ENCODE measurements around the gene POLR1D.

Gene POLR1D

GRCh38 chr13:27621366-27622101, at the start of gene POLR1D:
Gene POLR1D, plus strand, starts transcription at chr13:27621892. Its CDS starts 92 bp downstream, at chr13:27621984.
- DNase-seq: peak; percentile 87 to 88

- DNase-seq: no peak
These were observed 49.3 kb upstream of the POLR1D start for GRCh38 chr13:27572234-27572901.

DNA sequence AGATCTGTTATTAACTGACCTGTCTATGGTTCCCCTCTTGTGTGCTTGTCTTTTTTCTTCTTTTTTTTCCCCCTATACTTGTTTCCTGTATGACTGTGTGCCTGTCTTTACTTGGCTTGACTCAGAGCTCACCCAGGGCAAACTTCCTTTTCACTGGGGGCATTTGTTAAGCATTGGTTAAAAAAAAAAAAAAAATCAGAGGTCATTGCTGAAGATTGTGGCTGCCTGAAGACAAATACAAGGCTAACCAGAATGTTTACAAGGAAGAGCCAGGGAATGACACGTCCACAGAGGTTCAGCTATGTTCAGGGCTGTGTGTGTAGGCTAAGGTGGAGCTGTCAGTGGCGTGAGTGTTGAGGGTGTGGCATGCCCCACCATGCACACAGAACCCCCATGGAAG, 48.4 kb upstream of the POLR1D start:
- DNase-seq: no peak

DNA sequence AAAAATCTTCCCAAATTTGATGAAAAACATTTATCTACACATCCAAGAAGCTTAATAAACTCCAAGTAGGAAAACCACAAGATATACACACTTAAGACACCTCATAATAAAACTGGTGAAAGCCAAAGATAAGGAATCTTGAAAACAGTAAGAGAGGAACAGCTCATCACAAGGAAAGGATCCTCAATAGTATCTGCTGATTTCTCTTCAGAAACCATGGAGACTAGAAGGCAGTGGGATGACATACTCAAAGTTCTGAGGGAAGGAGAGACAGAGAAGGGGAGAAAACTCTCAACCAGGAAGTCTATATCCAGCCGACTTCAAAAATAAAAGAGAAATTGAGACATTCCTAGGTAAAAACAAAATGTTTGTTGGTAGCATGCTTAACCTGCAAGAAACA, 47.0 kb upstream of the POLR1D start:
- DNase-seq: no peak

DNA sequence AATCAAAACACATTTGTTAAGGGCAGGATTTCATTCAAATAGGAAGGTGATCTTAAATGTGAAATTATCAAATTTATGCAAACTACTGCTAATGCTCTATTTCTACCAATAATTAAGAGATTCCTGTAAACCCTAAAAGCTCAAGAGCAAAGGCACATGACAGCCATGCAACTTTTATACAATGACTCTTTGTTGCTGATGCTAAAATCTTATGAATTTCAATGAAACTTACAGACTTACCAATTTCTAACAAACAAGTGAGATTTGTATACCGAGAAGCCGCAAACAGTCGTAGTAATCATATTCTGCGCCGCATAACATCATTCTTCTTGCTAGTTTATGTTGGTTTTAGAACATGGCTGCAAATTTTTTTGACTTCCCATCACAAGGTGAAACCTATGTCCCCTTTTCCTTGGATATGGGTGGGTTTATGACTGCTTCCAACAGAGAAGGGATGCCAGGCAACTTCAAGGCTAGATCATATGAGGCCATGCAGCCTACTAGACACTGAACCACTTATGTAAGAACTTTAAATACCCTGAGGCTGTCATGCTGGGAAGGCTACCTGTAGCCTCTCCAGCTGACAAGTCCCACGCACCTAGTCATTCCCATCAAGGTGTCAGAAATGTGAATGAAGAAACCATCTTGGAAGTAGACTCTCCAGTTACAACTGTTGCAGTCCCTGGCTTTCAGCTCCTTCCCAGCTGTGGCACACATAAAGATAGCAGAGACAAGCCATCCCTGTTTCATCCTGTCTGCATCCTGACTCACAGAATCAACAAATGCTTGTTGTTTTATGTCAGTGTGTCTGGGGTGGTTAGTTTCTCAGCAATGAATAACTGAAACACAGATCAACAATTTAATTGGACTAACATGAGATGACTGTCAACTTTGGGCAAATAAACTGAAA, 43.3 kb upstream of the POLR1D start:
- DNase-seq: no peak

DNA sequence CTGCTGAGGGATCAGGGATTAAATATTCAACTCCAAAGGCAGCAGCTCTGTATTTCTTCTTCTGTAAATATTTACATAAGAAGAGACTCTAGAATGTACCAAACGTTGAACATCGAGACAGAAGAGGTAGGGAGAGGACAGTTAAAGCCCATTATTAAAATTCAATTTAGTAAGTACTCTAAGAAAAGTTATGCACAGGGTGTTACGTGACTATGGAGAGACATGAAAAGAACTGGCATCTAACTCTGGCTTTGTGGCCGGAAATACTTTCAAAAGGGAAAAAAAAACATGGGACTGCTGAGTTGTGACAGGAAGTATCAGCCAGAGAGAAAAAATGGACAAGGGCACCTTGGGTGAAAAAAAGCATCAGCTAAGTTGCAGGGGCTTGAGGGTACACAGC, 38.0 kb upstream of the POLR1D start:
- DNase-seq: no peak

GRCh38 chr13:27587095-27587746, 34.5 kb upstream of the POLR1D start:
- no peak for DNase-seq

- DNase-seq: no peak
These were observed 33.3 kb upstream of the POLR1D start for GRCh38 chr13:27588405-27588804.

- DNase-seq: no peak
These were observed 28.8 kb upstream of the POLR1D start for GRCh38 chr13:27592865-27593264.

GRCh38 chr13:27593267-27593666, 28.4 kb upstream of the POLR1D start:
- no peak for DNase-seq

DNA sequence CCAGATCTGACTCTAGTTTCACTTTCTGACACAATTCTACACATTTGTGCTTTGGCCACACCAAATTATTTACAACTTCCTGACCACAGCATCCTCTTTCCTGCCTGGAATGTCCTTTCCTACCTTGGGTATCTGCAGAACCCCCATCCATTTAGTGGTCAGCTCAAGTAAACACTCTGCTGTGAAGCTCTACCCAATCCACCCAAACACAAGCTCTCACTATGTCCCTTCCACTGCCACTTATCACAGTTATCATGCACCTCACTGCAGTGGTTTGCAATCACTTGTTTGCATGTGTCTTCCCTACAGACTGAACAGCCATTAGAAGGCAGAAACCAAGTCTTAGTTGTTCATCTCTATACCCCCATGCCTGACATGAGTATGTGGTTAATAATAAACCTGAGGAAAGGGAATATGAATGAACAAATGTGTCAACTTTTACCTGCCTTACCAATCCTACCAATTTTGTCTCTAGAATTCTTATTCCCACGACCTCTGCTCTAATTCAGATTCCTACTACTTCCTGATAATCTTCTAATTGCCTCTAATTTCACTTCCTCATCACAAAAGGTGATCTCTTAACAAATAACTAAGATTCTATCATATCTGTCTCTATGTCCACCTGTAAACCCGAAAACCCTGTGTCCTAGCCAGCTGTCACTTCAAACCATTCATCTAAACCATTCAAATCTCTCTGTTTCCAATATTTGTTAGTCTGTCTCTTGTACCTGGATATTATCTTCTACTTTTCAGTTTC, 26.5 kb upstream of the POLR1D start:
- DNase-seq: no peak

DNA sequence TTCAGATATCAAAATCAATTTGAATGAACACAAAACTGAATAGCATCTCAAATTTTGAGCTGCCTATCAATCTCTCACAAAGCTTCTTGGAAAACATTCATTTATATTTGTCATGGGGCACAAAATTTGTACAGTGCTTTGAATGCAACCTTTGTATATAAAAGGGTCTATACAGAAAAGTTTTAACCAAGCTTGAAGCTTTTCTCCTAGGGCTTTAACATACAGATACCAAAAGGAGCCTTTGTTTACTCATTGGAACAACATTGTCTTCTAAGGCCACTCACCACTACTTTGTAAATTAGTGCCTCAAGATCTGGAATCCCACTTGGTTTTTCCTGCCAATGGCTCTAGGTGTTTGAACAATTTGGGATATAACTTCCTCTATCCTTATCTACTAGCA, 22.6 kb upstream of the POLR1D start:
- DNase-seq: no peak

DNA sequence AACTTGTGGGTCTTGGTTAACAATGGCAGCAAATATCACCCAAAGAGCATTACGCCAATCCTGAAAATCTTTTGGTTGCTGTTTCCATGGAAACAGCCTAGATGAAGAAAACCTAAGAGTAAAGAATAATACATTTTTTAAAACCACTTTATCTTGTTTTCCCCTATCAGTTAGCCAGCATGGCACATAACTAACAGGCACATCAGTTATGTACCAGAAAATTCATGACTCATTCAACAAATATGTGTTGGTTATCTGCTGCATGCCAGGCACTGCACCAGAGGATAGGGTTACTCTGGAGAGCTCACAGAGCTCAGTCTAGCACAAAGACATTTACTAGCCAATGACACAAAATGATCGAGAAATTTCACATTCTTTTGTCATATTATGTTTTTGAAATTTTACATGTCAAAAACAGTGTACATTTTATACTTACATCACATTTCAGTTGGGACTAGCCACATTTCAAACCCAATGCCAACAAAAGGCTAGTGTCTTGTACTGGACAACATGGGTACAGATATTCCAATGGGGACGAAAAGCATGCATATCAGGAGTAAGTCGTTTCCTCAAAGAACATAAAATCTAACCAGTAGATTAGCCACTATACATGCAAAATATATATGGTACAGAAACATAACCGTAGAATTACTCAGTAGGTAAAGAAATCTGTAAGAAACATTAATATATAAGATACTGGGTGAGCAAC, 21.7 kb upstream of the POLR1D start:
- DNase-seq: no peak

DNA sequence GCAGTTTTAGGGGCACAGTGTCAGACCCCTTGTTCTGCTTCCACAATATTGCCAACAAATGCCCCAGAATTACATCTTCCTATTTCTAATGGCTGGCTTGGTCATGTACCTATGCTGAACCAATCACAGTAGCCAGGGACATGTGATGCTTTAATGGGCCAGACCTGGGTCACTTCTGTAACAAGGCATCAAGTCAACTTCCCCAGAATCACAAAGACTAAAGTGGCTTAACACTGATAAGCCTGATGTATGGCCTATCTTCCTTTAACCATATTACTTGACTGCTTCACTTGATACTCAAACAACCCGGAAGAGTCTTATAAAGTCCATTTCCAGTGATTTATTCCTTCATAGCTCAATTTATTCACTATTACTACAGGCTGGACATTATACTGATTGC, 21.0 kb upstream of the POLR1D start:
- no peak for DNase-seq

DNA sequence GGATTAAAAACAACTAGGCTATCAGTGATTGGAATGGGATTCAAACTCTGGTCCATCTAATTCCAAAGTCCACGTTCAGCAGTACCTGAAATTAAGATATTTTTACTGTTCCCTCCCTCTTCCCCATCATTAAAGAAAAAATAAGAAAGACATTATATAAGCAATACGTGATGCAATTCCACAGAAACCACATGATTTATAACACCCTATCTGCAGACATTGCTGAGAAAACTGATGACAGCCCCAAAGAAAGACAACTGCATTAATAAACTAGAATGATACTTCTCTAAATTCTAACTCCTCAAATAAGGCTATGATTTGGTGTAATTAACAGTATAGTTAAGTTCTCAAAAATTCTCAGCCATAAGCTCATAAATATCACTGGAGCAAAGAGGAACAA, 20.5 kb upstream of the POLR1D start:
- DNase-seq: no peak

GRCh38 chr13:27601803-27602202, 19.9 kb upstream of the POLR1D start:
- DNase-seq: no peak

DNA sequence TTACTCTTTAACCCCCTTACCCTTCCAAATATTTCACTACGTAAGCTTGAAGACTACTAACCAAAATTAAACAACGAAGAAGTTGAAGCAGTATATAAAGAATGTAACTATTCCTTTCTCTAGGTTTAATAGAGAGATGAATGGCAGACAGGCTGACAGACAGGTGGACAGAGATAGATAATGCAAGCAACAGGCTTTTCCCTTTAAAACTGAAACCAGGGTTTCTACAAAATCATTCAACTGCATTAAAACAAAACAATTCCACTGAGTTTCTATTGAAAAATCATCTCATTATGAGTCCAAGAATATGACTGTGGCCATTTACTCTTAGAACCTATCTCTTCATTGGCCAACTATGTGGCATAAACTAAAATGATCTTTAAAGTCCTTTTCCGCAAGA, 16.6 kb upstream of the POLR1D start:
- no peak for DNase-seq

DNA sequence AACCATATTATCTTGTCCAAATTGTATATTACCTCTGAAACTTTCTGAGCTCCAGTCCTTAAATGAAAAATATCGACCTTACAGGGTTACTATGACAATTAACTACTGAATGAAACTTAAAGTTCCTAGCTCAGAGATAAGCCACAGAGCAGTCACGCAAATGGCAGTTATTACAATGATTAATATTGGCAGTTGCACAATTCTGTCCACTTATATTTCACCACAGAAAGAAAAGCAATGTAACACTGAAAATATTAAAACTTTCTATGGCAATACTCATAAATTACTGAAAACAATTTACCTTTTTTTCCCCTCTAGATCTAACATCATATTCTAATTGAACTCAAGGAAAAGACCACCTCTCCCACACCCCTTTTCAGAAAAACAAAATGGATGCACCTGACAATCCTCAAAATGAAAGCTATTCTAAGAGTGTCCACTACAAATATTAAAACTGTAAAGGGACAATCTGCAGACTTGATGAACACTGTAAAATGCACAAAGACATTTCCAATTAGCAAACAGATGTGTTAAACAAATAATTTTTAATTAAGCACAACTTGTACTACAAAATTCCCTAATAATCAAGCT, 16.0 kb upstream of the POLR1D start:
- no peak for DNase-seq

DNA sequence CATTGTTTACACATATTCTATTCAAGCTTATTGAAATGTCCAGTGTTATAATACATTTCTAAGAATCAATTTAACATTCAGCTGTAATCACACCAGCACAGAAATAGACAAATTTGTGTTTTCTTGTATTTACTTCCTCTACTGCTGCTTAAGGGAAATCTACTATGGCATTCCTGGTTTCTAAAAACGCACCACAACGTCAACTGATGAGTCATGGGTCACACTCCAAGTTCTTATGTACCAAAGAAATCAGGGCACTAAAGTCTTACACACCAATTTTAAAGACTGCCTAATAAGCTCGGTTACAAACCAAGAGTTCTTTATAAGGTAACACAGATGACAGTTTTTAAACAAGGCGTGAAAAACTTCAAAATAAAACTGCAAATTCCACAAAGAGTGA, 14.6 kb upstream of the POLR1D start:
- DNase-seq: no peak

DNA sequence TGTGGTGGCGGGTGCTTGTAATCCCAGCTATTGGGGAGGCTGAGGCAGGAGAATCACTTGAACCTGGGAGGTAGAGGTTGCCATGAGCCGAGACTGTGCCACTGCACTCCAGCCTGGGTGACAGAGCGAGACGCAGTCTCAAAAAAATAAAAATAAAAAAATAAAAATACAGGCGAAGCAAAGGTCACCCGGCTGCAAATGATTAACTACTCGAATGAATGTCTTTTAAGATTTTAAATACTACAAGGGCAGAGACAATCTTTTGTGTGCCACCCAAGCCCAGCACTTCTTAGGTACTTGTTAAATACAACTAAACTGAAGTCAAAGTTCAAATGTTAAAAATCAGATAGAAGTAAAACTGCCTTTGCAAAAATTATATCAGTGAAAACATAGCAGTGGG, 8.1 kb upstream of the POLR1D start:
- no peak for DNase-seq

GRCh38 chr13:27617881-27618321, 3.8 kb upstream of the POLR1D start:
- DNase-seq: no peak

Data from CD4-positive, alpha-beta T cell treated with Interleukin-1 beta for 1 hour (primary cell).